Liver (tissue), 9 donors: ENCODE measurements around the gene NKRF. TPM values are rescaled to one million over a fixed set of nuclear protein-coding genes. Genes with fewer than 3 reads are reported as not detected.

Experiments
- DNase-seq: peaks from one replicate; pipeline ENCODE4 v3.0.0-alpha.2; 2017; ENCODE audit warnings: low spot score
- H3K27ac ChIP-seq, 2 donors: one replicate each; pipeline ENCODE4 v1.7.0; 2013; ENCODE audit warnings: inconsistent platforms in 2 of 2, low read length in 2 of 2, control low read depth in 1 of 2, low read depth in 1 of 2, mild to moderate bottlenecking in 1 of 2
- H3K27me3 ChIP-seq, 4 donors: one replicate each; pipeline versions ENCODE4 v1.6.1 to v1.7.0; 2013; ENCODE audit warnings: low read length in 3 of 4, inconsistent platforms in 1 of 4, mild to moderate bottlenecking in 1 of 4, moderate library complexity in 1 of 4; ENCODE audit not compliant: control insufficient read depth in 4 of 4, insufficient read depth in 4 of 4
- H3K36me3 ChIP-seq, 4 donors: one replicate each; pipeline versions ENCODE4 v1.6.1 to v1.7.0; 2013; ENCODE audit warnings: low read length in 3 of 4, mild to moderate bottlenecking in 3 of 4, low read depth in 1 of 4, moderate library complexity in 1 of 4; ENCODE audit not compliant: control insufficient read depth in 4 of 4, insufficient read depth in 3 of 4
- H3K4me1 ChIP-seq, 4 donors: one replicate each; pipeline versions ENCODE4 v1.6.1 to v1.7.0; 2013; ENCODE audit warnings: low read length in 3 of 4, mild to moderate bottlenecking in 3 of 4, moderate library complexity in 1 of 4; ENCODE audit not compliant: control insufficient read depth in 4 of 4, insufficient read depth in 4 of 4
- H3K4me3 ChIP-seq, 3 donors: one replicate each; pipeline versions ENCODE4 v1.6.1 to v1.7.0; 2013; ENCODE audit warnings: low read length in 3 of 3, control low read depth in 1 of 3, low read depth in 1 of 3, mild to moderate bottlenecking in 1 of 3
- H3K9ac ChIP-seq, 2 donors: one replicate each; pipeline ENCODE4 v1.7.0; 2013; ENCODE audit warnings: low read length in 2 of 2, mild to moderate bottlenecking in 2 of 2, moderate library complexity in 2 of 2, control low read depth in 1 of 2, low read depth in 1 of 2
- H3K9me3 ChIP-seq, 4 donors: one replicate each; pipeline versions ENCODE4 v1.6.1 to v1.7.0; 2013; ENCODE audit warnings: low read length in 3 of 4; ENCODE audit not compliant: control insufficient read depth in 4 of 4
- EGR1 ChIP-seq, 2 donors: IDR thresholded peaks; 2 replicates each; pipeline ENCODE4 v1.6.1; 2016 to 2018; ENCODE audit warnings: antibody characterized with exemption in 2 of 2, low read depth in 2 of 2
- FOXA1 ChIP-seq: IDR thresholded peaks from 2 replicates; pipeline ENCODE4 v1.6.1; 2016; ENCODE audit warnings: antibody characterized with exemption
- FOXA2 ChIP-seq: IDR thresholded peaks from 2 replicates; pipeline ENCODE4 v1.6.1; 2016; ENCODE audit warnings: antibody characterized with exemption
- GABPA ChIP-seq, 2 donors: IDR thresholded peaks in 1 of 2; conservative IDR thresholded peaks in 1 of 2; 2 replicates each; pipeline ENCODE4 v1.6.1; 2016; ENCODE audit warnings: antibody characterized with exemption in 2 of 2, mild to moderate bottlenecking in 1 of 2, moderate library complexity in 1 of 2
- HNF4A ChIP-seq, 2 donors: conservative IDR thresholded peaks; 2 replicates each; pipeline ENCODE4 v1.6.1; 2016; ENCODE audit warnings: antibody characterized with exemption in 2 of 2, mild to moderate bottlenecking in 2 of 2
- HNF4G ChIP-seq: IDR thresholded peaks from 2 replicates; pipeline ENCODE4 v1.6.1; 2016; ENCODE audit warnings: antibody characterized with exemption
- JUND ChIP-seq, 2 donors: IDR thresholded peaks; 2 replicates each; pipeline ENCODE4 v1.6.1; 2016; ENCODE audit warnings: antibody characterized with exemption in 2 of 2
- NR2F2 ChIP-seq: IDR thresholded peaks from 2 replicates; pipeline ENCODE4 v1.6.1; 2016; ENCODE audit warnings: antibody characterized with exemption
- RXRA ChIP-seq, 2 donors: IDR thresholded peaks; 2 replicates each; pipeline ENCODE4 v1.6.1; 2017 to 2018; ENCODE audit warnings: antibody characterized with exemption in 2 of 2, mild to moderate bottlenecking in 1 of 2
- TAF1 ChIP-seq: conservative IDR thresholded peaks from 2 replicates; pipeline ENCODE4 v1.6.1; 2016; ENCODE audit warnings: antibody characterized with exemption, mild to moderate bottlenecking
- WGBS: extraction: QIAGEN DNeasy Blood & Tissue Kit; methylation state at CpG from one replicate; pipeline ENCODE4 v1.1.7; 2013; 5-methylcytosine and 5-hydroxymethylcytosine counted together
- polyA plus RNA-seq, 2 donors: library from polyadenylated mRNA; stranded (reverse) in 1 of 2; unstranded in 1 of 2; fragments of 200-250 nt in 1 of 2; fragments of >200 nt in 1 of 2; fragmentation: Nextera tagmentation in 1 of 2; extraction: Ambion mirVana in 1 of 2; gene quantifications; one replicate each; pipeline versions ENCODE4 v1.2.1 to v1.2.3, GENCODE V29; 2013 to 2015
- total RNA-seq, 2 donors: library from RNA; depleted of rRNA; stranded (reverse); fragments of >200 nt; gene quantifications; one replicate each; pipeline ENCODE4 v1.2.3, GENCODE V29; 2014
- TF ChIP-seq, protein P1 (sequence below): IDR thresholded peaks from 2 replicates; pipeline ENCODE4 v1.6.1; 2016; ENCODE audit warnings: antibody characterized with exemption
- TF ChIP-seq, protein P2 (sequence below): IDR thresholded peaks from 2 replicates; pipeline ENCODE4 v1.6.1; 2016; ENCODE audit warnings: antibody characterized with exemption, mild to moderate bottlenecking
- TF ChIP-seq, protein P3 (sequence below): IDR thresholded peaks from 2 replicates; pipeline ENCODE4 v1.6.1; 2016; ENCODE audit warnings: antibody characterized with exemption
- TF ChIP-seq, protein P4 (sequence below): fragments of 150-350 bp; IDR thresholded peaks from 2 replicates; pipeline ENCODE4 v1.5.1; 2017; ENCODE audit warnings: improper control_type of control experiment, low read depth, low read length; ENCODE audit not compliant: missing input control
- donor health status: healthy.
- donor health status: healthy.
- donor health status: healthy.
- donor health status: healthy.
- donor health status: healthy.

NKRF gene
- total and polyA plus RNA-seq, 4 donors, result 1.3 to 3.4 (median 3.0) TPM

DNA sequence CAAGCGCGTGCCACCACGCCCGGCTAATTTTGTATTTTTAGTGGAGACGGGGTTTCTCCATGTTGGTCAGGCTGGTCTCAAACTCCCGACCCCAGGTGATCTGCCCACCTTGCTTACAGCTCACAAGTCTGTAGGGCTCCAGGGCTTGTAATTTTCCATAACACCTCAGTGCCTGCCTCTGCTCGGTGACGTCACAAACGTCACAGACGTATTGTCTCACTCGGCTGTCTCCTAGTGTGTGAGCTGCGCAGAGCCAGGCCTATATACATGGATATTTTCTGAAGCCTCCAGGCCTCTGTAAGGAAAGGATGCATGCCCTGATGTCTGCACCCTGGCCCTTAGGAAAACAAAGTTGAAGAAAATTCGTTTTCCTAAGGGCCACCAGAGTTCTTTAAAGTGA is 8.6 kb upstream of the NKRF start (continued):
- TF ChIP-seq HNF4G, result no peak

DNA sequence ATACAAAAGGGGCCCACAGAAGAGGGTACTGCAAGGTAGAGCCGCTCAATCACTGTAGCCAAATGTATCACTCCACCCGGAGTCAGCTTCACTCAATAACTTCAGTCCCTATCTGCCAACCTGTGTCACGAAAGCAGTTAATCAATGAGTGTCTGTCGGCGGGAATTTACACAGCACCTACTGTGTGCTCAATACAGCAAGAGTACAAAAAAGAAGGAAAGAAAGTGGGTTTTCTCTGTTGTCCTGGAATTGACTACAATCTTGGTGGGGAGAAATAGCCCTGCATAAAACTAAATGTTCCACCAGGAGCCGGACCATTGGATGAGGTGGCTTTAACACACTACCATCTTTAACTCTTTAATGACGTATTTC is 780 bp upstream of the NKRF start:
- H3K27ac ChIP-seq, result peak overlapping the region; percentile 85 to 96
- peak overlapping the region; percentile 64 to 87 for H3K9ac ChIP-seq
- WGBS, result 21% methylated on average over 7 of the region's 7 CpGs
- TF ChIP-seq GABPA (IDR thresholded peaks at IDR 0.05 in 1 of 2, conservative IDR thresholded peaks at IDR 0.05 in 1 of 2) (no peak), JUND (IDR thresholded peaks at IDR 0.05) (no peak), TAF1 (no peak), FOXA2 (no peak), RXRA (IDR thresholded peaks at IDR 0.05) (no peak), EGR1 (IDR thresholded peaks at IDR 0.05; ENCODE audit: low read depth in 2 of 2) (no peak), HNF4A (conservative IDR thresholded peaks at IDR 0.05) (no peak), FOXA1 (no peak), NR2F2 (no peak)
- TF ChIP-seq, protein P1, sequence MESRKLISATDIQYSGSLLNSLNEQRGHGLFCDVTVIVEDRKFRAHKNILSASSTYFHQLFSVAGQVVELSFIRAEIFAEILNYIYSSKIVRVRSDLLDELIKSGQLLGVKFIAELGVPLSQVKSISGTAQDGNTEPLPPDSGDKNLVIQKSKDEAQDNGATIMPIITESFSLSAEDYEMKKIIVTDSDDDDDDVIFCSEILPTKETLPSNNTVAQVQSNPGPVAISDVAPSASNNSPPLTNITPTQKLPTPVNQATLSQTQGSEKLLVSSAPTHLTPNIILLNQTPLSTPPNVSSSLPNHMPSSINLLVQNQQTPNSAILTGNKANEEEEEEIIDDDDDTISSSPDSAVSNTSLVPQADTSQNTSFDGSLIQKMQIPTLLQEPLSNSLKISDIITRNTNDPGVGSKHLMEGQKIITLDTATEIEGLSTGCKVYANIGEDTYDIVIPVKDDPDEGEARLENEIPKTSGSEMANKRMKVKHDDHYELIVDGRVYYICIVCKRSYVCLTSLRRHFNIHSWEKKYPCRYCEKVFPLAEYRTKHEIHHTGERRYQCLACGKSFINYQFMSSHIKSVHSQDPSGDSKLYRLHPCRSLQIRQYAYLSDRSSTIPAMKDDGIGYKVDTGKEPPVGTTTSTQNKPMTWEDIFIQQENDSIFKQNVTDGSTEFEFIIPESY, result no peak
- TF ChIP-seq, protein P2, sequence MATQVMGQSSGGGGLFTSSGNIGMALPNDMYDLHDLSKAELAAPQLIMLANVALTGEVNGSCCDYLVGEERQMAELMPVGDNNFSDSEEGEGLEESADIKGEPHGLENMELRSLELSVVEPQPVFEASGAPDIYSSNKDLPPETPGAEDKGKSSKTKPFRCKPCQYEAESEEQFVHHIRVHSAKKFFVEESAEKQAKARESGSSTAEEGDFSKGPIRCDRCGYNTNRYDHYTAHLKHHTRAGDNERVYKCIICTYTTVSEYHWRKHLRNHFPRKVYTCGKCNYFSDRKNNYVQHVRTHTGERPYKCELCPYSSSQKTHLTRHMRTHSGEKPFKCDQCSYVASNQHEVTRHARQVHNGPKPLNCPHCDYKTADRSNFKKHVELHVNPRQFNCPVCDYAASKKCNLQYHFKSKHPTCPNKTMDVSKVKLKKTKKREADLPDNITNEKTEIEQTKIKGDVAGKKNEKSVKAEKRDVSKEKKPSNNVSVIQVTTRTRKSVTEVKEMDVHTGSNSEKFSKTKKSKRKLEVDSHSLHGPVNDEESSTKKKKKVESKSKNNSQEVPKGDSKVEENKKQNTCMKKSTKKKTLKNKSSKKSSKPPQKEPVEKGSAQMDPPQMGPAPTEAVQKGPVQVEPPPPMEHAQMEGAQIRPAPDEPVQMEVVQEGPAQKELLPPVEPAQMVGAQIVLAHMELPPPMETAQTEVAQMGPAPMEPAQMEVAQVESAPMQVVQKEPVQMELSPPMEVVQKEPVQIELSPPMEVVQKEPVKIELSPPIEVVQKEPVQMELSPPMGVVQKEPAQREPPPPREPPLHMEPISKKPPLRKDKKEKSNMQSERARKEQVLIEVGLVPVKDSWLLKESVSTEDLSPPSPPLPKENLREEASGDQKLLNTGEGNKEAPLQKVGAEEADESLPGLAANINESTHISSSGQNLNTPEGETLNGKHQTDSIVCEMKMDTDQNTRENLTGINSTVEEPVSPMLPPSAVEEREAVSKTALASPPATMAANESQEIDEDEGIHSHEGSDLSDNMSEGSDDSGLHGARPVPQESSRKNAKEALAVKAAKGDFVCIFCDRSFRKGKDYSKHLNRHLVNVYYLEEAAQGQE, result no peak
- TF ChIP-seq, protein P3, sequence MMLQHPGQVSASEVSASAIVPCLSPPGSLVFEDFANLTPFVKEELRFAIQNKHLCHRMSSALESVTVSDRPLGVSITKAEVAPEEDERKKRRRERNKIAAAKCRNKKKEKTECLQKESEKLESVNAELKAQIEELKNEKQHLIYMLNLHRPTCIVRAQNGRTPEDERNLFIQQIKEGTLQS, result no peak
- TF ChIP-seq, protein P4, sequence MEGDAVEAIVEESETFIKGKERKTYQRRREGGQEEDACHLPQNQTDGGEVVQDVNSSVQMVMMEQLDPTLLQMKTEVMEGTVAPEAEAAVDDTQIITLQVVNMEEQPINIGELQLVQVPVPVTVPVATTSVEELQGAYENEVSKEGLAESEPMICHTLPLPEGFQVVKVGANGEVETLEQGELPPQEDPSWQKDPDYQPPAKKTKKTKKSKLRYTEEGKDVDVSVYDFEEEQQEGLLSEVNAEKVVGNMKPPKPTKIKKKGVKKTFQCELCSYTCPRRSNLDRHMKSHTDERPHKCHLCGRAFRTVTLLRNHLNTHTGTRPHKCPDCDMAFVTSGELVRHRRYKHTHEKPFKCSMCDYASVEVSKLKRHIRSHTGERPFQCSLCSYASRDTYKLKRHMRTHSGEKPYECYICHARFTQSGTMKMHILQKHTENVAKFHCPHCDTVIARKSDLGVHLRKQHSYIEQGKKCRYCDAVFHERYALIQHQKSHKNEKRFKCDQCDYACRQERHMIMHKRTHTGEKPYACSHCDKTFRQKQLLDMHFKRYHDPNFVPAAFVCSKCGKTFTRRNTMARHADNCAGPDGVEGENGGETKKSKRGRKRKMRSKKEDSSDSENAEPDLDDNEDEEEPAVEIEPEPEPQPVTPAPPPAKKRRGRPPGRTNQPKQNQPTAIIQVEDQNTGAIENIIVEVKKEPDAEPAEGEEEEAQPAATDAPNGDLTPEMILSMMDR, result no peak
- peaks cover 0 to 13% (median 6%) of the 10 kb centered on the region in 4 donors for H3K4me1 ChIP-seq
- H3K9me3 ChIP-seq, result no peaks in the 10 kb centered on the region
- no peak for DNase-seq
- H3K36me3 ChIP-seq, result no peaks in the 10 kb centered on the region
- peak overlapping the region; percentile 61 to 67 (median 66) for H3K4me3 ChIP-seq
- H3K27me3 ChIP-seq, result no peaks in the 10 kb centered on the region
